Breast epithelium (tissue), 4 donors: Measurements from ENCODE around the gene CCDC24. TPM values are rescaled to one million over a fixed set of nuclear protein-coding genes. Genes with fewer than 3 reads are reported as not detected.

ENCODE experiments used
- DNase-seq, 2 donors: peaks; one replicate each; pipeline ENCODE4 v3.0.0-alpha.2; 2019; ENCODE audit warnings: low spot score in 2 of 2
- H3K27ac ChIP-seq, 2 donors: fragments of 200-600 bp; sonication (generic) in 1 of 2; one replicate each; pipeline ENCODE4 v1.5.1; 2016 to 2019; ENCODE audit warnings: mild to moderate bottlenecking in 1 of 2
- H3K27me3 ChIP-seq, 2 donors: fragments of 200-600 bp; sonication (generic) in 1 of 2; one replicate each; pipeline versions ENCODE4 v1.5.1 to v1.6.0; 2017 to 2019; ENCODE audit warnings: control low read depth in 1 of 2, mild to moderate bottlenecking in 1 of 2
- H3K36me3 ChIP-seq: fragments of 200-600 bp; one replicate; pipeline ENCODE4 v1.5.1; 2019
- H3K4me1 ChIP-seq, 2 donors: fragments of 200-600 bp; sonication (generic); one replicate each; pipeline ENCODE4 v1.5.1; 2016 to 2019; ENCODE audit warnings: control low read depth in 1 of 2
- H3K4me3 ChIP-seq, 3 donors: fragments of 200-600 bp; sonication (generic); 1 replicate in 2 of 3; 2 replicates in 1 of 3; pipeline ENCODE4 v1.5.1; 2016 to 2019; ENCODE audit warnings: mild to moderate bottlenecking in 3 of 3, moderate library complexity in 2 of 3
- H3K9me3 ChIP-seq, 2 donors: fragments of 200-600 bp; sonication (generic) in 1 of 2; one replicate each; pipeline ENCODE4 v1.5.1; 2016 to 2019; ENCODE audit warnings: control low read depth in 1 of 2
- POLR2A ChIP-seq: fragments of 450-650 bp; IDR thresholded peaks from one replicate; pipeline ENCODE4 v1.6.1; 2016; ENCODE audit warnings: antibody characterized with exemption, mild to moderate bottlenecking, moderate library complexity
- POLR2AphosphoS5 ChIP-seq, 3 donors: sonication (generic); formaldehyde crosslinking; IDR thresholded peaks; one replicate each; pipeline ENCODE4 v1.6.1; 2017; ENCODE audit warnings: antibody characterized with exemption in 3 of 3
- intact Hi-C: fragments of 100-400 bp; cut with DNase I; formaldehyde crosslinking; loops from one replicate; pipeline ENCODE4 v1.15.1; 2023; ENCODE audit warnings: low total_unique reads
- total RNA-seq, 3 donors: library from RNA; depleted of rRNA; stranded (reverse); fragments of >200 nt; gene quantifications; one replicate each; pipeline ENCODE4 v1.1.0, GENCODE V29; 2016
- TF ChIP-seq, protein P1 (sequence below), 3 donors: fragments of 450-650 bp; IDR thresholded peaks; one replicate each; pipeline ENCODE4 v1.5.1; 2016 to 2017; ENCODE audit warnings: antibody characterized with exemption in 3 of 3, mild to moderate bottlenecking in 3 of 3, moderate library complexity in 3 of 3

Gene CCDC24
- total RNA-seq, 3 donors from 2014 or later = 5.4 to 12.5 (median 12.3) TPM

DNA sequence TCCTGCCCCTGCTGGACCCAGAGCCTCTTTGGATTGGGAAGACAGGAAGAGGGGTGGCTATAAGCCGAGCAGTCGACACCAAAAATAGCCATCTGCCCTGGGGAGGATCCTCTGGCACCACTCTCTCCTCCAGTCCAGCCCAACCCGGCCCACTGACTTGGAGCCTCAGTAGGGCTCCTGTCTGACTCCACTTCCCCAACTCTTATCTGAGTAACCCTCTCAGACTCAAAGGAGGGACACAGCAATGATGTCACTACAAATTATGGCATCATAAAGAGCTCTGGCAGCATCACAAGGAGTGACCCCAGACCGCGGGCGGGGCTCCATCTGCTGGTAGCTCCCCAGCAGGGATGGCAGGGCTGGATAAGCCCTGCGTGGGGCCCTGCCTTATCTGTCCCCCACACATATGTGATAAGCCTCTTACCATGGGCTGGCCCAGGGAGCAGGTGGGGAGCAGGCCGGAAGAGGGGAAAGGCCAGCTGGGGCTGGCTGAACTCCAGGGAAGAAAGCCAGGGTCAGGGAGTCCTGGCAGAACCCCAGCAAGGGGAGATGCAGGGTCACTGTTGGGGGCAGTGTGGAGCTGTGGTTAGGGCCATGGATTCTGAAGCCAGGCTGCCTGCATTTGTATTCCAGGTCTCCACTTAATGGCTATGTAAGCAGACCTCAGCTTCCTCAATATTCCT, 44.5 kb downstream of the CCDC24 start:
- Histone ChIP-seq H3K4me3 (no peak overlapping the region), H3K36me3 (no peaks in the 10 kb centered on the region), H3K27me3 (no peaks in the 10 kb centered on the region), H3K9me3 (no peaks in the 10 kb centered on the region), H3K27ac (peak overlapping the region in 1 of 2 donors; percentile 62), H3K4me1 (peaks cover 0 to 12% of the 10 kb centered on the region in 2 donors)
- DNase-seq = no peak
- intact Hi-C loops = loop anchor here (10.0 kb wide), 1 partner anchor 271 kb away; no protein-coding TSS in a partner anchor
- TF ChIP-seq POLR2A (no peak), POLR2AphosphoS5 (IDR thresholded peaks at IDR 0.05) (no peak)
- TF ChIP-seq, protein P1, sequence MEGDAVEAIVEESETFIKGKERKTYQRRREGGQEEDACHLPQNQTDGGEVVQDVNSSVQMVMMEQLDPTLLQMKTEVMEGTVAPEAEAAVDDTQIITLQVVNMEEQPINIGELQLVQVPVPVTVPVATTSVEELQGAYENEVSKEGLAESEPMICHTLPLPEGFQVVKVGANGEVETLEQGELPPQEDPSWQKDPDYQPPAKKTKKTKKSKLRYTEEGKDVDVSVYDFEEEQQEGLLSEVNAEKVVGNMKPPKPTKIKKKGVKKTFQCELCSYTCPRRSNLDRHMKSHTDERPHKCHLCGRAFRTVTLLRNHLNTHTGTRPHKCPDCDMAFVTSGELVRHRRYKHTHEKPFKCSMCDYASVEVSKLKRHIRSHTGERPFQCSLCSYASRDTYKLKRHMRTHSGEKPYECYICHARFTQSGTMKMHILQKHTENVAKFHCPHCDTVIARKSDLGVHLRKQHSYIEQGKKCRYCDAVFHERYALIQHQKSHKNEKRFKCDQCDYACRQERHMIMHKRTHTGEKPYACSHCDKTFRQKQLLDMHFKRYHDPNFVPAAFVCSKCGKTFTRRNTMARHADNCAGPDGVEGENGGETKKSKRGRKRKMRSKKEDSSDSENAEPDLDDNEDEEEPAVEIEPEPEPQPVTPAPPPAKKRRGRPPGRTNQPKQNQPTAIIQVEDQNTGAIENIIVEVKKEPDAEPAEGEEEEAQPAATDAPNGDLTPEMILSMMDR (IDR thresholded peaks at IDR 0.05) = no peak

DNA sequence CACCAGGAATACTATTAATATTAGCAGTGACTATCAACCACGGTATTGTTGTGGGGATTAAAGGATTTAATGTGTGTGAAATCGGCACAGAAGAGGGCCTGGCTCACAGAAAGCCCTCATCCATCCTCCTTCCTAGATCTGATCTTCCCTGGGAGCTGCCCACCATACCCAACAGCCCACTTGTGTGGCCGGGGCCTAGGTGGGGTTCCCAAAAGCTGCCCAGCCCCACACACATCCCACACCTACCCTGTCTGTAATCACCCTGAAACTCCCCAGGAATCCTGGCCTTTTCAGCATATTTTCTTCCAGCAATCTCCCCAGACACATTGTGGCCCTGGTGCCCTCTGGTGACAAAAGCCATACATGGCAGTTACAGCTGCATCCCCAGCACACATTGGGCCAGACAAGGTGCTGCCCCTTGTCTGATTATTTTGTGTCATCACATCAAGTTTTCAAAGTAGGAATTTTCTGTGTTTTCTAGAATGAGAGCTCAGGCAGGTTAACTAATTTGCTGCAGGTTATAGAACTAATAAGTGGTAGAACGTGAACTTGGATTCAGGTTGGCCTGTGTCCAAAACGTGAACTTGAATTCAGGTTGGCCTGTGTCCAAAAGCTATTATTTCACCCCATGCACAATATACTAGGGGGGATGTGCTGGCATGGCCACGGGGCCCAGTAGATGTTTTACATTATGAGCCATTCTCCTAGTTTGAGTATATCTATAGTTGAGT, 45.2 kb downstream of the CCDC24 start:
- H3K9me3 ChIP-seq = no peaks in the 10 kb centered on the region

DNA sequence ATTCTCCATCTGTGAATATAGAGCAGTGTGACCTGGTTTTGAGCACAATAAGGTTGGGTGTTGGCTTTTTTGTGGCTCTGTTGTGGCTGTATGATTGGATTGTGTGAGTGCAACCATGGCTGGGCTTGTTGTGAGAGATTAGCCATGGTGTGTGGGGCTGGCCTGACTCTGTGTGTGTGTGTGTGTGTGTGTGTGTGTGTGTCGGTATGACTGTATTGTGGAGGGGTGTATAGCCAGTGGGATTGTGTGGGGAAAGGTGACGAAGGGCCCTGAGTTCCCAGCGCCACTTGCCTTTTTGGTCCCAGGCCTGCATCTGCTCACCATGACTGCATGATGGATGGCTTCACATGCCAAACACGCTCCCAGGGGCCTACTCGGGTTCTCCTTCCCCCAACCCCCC, 45.8 kb downstream of the CCDC24 start:
- TF ChIP-seq POLR2AphosphoS5 (IDR thresholded peaks at IDR 0.05) (no peak), POLR2A (no peak)
- TF ChIP-seq, protein P1 (IDR thresholded peaks at IDR 0.05) = no peak
- no peaks in the 10 kb centered on the region for H3K27me3 ChIP-seq
- H3K4me3 ChIP-seq = no peak overlapping the region
- no peak overlapping the region for H3K27ac ChIP-seq
- intact Hi-C loops = loop anchor here (10.0 kb wide), 1 partner anchor 272 kb away; no protein-coding TSS in a partner anchor
- H3K9me3 ChIP-seq = no peaks in the 10 kb centered on the region
- peaks cover 0 to 5% of the 10 kb centered on the region in 2 donors for H3K4me1 ChIP-seq
- H3K36me3 ChIP-seq = no peaks in the 10 kb centered on the region
- DNase-seq = no peak

More for the DNA sequence above, 45.2 kb downstream of the CCDC24 start:
- TF ChIP-seq, protein P1 (IDR thresholded peaks at IDR 0.05) = peak; percentile 43 to 92 (median 68)
- no peak for TF ChIP-seq POLR2A
- Histone ChIP-seq H3K27me3 (no peaks in the 10 kb centered on the region), H3K4me3 (no peak overlapping the region), H3K27ac (peak overlapping the region in 1 of 2 donors; percentile 62), H3K36me3 (no peaks in the 10 kb centered on the region), H3K4me1 (peaks cover 0 to 10% of the 10 kb centered on the region in 2 donors)
- intact Hi-C loops = loop anchor here (10.0 kb wide), 1 partner anchor 272 kb away; no protein-coding TSS in a partner anchor
- DNase-seq = peak in 1 of 2 donors; percentile 70

DNA sequence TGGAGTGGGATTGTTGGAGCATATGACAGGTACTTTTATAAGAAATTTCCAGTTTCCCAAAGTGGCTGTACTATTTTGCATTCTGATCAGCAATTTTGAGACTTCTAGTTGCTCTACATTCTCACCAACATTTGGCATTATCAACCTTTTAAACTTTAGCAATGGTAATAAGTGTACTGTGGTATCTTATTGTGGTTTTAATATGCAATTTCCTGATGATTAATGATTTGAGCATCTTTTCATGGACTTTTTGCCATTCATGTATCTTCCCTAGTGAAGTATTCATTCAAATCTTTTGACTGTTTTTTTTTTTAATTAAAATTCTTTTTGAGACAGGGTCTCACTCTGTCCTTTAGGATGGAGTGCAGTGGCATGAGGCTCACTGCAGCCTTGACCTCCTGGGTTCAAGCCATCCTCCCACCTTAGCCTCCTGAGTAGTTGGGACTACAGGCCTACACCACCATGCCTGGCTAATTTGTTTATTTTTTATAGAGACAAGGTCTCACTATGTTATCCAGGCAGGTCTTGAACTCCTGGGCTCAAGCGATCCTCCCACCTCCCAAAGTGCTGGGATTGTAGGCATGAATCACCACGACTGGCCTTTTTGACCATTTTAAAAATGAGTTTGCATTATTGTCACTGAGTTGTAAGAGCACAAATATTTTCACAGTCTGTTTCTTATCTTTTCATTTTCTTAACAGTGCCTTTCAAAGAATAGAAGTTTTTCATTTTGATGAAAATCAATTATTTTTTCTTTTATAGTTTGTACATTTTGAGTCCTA, 47.7 kb downstream of the CCDC24 start:
- Histone ChIP-seq H3K4me3 (no peak overlapping the region), H3K9me3 (no peaks in the 10 kb centered on the region), H3K4me1 (no peaks in the 10 kb centered on the region), H3K27ac (no peak overlapping the region), H3K36me3 (no peaks in the 10 kb centered on the region), H3K27me3 (no peaks in the 10 kb centered on the region)
- TF ChIP-seq, protein P1 (IDR thresholded peaks at IDR 0.05) = no peak
- TF ChIP-seq POLR2AphosphoS5 (IDR thresholded peaks at IDR 0.05) = no peak
- no peak for TF ChIP-seq POLR2A
- intact Hi-C loops = loop anchor here (2.0 to 10.0 kb wide), 2 partner anchors 28 to 274 kb away; no protein-coding TSS in a partner anchor
- DNase-seq = no peak
